Transverse colon (tissue), 4 donors: ENCODE results near the gene IFIH1.

ENCODE experiments used
- CTCF ChIP-seq, 5 experiments: fragments of 200-600 bp in 3 of 5; fragments of 450-650 bp in 2 of 5; sonication (generic) in 3 of 5; IDR thresholded peaks; 1 replicate in 2 of 5; 2 replicates in 3 of 5; pipeline ENCODE4 v1.5.1; 2016 to 2017; ENCODE audit warnings: antibody characterized with exemption in 5 of 5, inconsistent platforms in 3 of 5, mild to moderate bottlenecking in 2 of 5, moderate library complexity in 1 of 5
- POLR2AphosphoS5 ChIP-seq, 3 donors: sonication (generic); formaldehyde crosslinking; IDR thresholded peaks; one replicate each; pipeline ENCODE4 v1.6.1; 2016; ENCODE audit warnings: antibody characterized with exemption in 3 of 3

DNA sequence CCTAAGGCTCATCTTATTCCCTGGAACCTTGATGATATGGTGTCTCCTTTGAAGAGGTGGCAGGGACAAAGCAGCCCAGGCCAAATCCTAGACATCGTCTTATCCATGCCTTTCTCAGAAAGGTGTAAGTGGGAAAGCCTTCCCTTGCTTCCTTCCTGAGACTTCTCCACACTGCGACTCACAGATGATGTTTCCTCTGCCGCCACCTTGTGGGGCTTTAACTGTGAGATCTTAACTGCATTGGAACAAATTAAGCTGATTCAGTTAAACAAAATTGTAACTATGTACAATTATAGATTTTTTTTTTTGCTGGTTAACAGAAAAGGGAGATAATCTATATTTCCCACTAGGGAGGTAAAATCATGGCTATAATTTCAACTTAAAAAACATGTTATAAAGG is 15.5 kb upstream of the IFIH1 start:
- peak in 4 of 5 experiments; percentile 22 to 41 (median 31) for TF ChIP-seq CTCF (IDR thresholded peaks at IDR 0.05)
- TF ChIP-seq POLR2AphosphoS5 (IDR thresholded peaks at IDR 0.05) = no peak
